SIG-M5 treated with dmso at 0.1 percent for 504 hours (cell line): Measurements from ENCODE around the gene ASTL.

Experiments
- DNase-seq: peaks from one replicate; lab custom pipeline; 2025; ENCODE audit not compliant: unreplicated experiment; lab: John Stamatoyannopoulos, UW

The ASTL gene

DNA sequence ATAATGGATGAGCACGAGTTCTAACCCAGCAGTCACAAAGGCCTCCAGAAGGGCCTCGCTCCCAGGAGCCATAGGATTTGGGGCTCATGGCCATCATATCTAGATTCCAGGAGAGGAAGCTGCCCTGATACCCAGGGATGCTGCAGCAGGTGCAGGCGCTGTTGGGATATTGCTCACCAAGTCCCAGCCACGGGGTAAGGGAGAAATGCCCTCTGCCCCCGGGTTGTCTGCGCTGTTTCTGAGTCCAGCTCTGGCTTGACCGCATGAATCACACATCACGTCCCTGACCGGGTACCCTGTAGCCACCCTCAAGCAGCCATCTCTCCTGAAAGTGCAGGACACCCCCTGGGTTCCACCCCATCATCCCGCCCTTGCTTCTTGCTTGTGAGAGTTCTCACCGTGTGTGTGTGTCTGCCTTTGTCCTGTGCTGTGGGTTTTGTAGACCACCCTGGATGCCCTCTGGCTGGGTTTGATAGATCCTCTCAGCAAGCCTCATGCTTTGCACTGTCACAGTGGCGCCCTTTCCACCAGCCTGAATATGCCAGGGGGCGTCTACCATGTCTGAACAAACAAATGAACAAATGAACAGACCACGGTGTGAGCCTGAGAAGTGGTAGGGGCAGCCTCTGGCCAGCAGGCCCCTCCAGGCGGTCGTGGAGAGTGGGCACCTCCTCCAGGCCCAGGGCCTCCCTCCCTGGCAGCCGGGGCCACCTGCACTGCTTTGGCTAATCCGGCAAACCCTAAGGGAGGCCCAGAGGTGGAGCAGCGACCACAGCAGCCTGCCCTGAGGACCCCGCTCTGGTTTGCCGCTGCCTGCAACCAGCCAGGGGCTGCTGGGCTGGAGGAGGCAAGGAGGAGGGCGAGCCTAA, 54.1 kb downstream of the ASTL start:
- DNase-seq, result no peak

DNA sequence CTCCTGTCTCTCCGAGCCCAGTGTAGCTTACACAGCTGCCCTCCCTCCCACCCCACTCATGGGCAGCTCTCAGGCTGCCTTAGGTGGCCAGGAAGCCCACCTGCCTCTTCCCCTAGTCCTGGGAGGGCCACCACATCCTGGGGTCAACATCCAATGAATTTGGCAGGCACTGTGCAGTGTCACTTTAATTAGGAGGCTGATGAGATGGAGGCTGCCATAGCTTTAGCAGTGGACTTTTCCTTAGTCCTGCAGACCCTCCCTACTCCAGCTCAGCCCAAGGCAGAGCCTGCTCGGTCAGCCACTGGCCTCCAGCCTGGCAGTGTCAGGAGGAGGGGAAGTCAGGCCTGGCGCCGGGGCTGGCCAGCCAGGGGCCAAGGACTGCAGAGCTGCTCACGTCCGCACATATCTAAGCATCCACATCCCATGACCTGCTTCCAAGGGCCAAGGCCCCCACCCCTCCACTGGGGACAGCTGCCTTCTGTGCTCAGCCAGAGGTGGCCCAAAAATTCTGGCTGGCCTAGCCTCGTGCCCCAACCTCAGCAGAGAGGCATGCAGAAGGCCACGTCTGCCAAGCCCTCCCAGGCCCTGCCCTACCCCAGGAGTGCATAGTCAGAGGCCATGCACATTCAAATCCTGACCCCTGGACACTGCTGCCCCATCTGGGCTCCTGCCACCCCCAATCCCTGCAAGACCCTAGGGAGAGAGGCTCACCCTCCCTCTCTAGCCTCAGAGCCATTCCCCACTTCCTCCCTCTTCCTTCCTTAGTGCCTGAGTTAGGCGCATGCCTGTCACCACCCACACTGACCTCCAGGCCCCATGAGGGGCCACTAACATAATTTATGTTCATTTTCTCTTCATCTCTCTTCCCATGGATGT, 55.0 kb downstream of the ASTL start:
- no peak for DNase-seq

DNA sequence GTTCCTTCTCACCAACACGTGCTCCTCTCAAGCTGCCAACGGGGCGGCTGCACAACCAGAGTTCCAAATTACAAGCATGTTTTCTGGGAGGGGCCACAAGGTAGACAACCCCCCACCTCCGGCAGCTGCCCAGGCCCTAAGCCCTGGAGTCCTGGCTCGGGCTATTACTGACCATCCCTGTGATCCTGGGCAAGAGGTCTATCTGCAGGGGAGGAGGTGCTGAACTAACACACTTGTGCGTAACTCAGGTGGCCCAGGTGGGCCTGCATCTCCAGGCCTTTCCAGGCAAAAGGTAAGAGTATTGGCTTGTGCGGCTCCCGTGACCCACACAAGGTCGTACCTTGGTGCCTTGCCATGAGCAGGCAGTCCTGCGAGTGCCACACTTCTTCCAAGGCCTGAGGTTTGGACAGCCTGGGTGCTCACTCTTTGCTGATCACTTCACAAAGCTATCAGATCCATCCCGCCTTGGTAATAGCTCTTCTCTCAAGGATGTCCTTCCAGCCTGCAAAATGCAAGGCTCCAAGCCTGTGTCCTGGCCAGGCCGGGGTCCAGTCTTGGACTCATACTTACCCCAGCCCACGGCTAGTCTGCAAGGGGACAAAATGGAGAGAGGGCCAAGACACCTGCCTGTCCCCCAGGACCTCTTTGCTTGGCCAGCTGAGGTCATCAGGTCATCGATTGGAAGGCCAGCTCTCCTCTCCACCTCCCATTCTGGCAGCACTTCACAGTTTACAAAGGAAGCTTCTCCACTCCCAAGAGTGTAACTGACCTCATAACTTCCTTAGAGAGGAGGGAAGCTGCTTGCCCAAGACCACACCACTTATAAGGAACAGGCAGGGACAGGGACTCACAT, 55.9 kb downstream of the ASTL start:
- DNase-seq, result peak; percentile 5

DNA sequence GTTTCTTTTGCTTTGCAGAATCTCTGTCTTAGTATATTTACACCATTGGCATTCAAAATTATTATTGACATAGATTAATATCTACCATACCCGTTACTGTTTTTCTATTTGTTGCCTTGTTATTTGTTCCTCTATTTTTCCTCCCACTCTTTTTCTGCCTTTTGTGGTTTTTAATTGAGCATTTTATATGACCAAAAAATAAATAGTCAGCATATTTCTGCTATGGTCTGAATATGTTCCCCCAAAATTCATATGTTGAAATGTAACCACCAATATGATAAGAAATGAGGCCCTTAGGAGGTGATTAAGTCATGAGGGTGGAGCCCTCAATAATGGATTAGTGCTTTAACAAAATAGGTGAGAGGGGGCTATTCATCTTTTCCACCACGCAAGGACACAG, 57.3 kb downstream of the ASTL start:
- no peak for DNase-seq

DNA sequence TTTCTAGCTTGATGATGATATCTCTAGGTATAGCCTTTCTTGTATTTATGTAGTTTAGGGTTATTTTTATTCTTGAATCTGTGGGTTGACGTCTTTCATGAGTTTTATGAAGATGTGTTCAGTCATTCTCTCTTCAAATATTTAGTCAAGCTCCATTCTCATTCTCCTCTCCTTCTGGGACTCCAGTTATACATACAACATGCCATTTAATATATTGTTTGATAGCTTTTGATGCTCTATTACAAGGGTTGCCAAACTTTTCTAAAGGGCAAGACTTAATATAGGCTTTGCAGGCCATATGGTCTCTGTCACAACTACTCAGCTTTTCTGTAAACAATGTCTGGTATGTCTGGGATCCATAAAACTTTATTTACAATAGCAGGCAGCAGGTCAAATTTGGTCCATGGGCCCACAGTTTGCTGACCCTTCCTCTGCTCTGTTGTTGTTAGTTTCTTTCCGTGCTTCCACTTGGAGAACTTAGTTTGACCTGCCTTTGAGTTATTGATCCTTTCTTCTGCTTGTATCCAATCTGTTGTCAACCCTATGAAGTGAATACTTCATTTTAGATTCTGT, 63.0 kb downstream of the ASTL start:
- no peak for DNase-seq

DNA sequence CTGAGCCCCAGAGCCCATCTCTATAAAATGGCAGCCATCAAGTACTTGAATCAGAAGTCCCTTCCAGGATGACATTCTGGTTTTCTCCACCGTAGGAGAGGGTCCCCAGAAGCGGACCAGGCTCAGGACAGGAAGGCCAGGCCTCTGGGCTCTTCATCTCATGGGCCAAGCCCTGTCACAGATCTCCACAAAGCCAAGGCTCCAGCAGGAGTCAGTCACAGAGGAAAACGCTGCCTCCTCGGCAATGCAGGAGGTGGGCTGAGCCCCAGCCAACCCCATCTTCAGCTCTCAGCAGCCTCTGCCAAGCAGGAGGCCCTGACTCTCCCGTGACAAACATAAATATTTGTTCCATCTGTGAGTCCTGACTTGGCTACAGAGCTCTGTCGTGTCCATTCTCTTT, 64.1 kb downstream of the ASTL start:
- no peak for DNase-seq

DNA sequence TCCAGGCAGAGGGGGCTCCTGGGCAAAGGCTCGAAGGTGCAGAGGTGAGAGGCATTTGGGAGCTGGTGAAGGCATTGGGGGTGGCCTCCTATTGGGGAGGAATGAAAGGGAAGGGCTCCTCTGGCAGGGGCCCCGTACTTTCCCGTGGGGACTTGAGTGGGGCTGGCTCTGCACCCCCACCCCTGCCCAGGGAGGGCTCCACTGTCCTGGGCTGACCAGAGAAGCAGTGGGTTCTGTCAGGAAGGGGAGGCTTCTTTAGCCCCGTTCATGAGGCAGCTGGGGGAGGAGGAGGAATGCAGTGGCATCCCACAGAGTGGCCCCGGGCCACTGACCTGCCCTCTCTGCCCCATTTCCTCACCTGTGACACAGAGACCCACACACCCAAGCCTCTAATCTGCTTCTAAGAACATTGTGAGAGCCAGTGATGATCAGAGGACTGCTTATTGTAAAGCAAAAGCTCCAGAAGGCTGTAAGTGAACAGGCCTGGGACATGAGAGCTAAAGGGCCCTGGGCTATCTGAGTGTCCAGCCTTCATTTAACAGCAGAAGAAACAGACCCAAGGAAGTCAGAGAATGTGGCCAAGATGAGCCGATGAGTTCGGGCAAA, 65.0 kb downstream of the ASTL start:
- no peak for DNase-seq
